Parathyroid adenoma (tissue), 2 donors: Measurements from ENCODE around the gene TSPOAP1.

Experiments
- H2AFZ ChIP-seq: fragments of 300-600 bp; sonication (generic); one replicate; pipeline ENCODE4 v1.7.0; 2017; ENCODE audit warnings: antibody characterized with exemption, mild to moderate bottlenecking
- H3K27ac ChIP-seq: fragments of 300-600 bp; sonication (generic); one replicate; pipeline ENCODE4 v1.7.0; 2017
- H3K27me3 ChIP-seq: fragments of 300-600 bp; sonication (generic); one replicate; pipeline ENCODE4 v1.7.0; 2017; ENCODE audit warnings: low read length; ENCODE audit not compliant: control insufficient read depth, insufficient read depth
- H3K36me3 ChIP-seq: fragments of 300-600 bp; sonication (generic); one replicate; pipeline ENCODE4 v1.7.0; 2017; ENCODE audit warnings: low read length; ENCODE audit not compliant: control insufficient read depth, insufficient read depth
- H3K4me1 ChIP-seq: fragments of 300-600 bp; sonication (generic); one replicate; pipeline ENCODE4 v1.7.0; 2017; ENCODE audit warnings: control low read depth
- H3K4me2 ChIP-seq: fragments of 300-600 bp; sonication (generic); one replicate; pipeline ENCODE4 v1.7.0; 2017; ENCODE audit warnings: low read length
- H3K4me3 ChIP-seq: fragments of 300-600 bp; sonication (generic); one replicate; pipeline ENCODE4 v1.7.0; 2017; ENCODE audit warnings: low read depth, low read length
- H3K79me2 ChIP-seq: fragments of 300-600 bp; sonication (generic); one replicate; pipeline ENCODE4 v1.7.0; 2017; ENCODE audit warnings: control low read depth
- H3K9ac ChIP-seq: fragments of 300-600 bp; sonication (generic); one replicate; pipeline ENCODE4 v1.7.0; 2017; ENCODE audit warnings: mild to moderate bottlenecking
- H3K9me3 ChIP-seq: fragments of 300-600 bp; sonication (generic); one replicate; pipeline ENCODE4 v1.7.0; 2017; ENCODE audit warnings: low read length; ENCODE audit not compliant: control insufficient read depth
- CTCF ChIP-seq: fragments of 300-600 bp; sonication (generic); IDR thresholded peaks from one replicate; pipeline ENCODE4 v1.7.0; 2017; ENCODE audit warnings: antibody characterized with exemption, mild to moderate bottlenecking
- donor health status: primary hyperparathyroidism.

Gene TSPOAP1

GRCh38 chr17:58337210-58337599, 8.6 kb upstream of the TSPOAP1 start:
- Histone ChIP-seq H3K9me3 (no peaks in the 10 kb centered on the region), H3K4me3 (no peak overlapping the region), H2AFZ (no peak overlapping the region), H3K36me3 (no peaks in the 10 kb centered on the region), H3K9ac (no peak overlapping the region), H3K27ac (peak overlapping the region; percentile 63), H3K27me3 (no peaks in the 10 kb centered on the region), H3K4me1 (no peaks in the 10 kb centered on the region), H3K79me2 (no peaks in the 10 kb centered on the region), H3K4me2 (no peak overlapping the region)
- TF ChIP-seq CTCF = no peak

DNA sequence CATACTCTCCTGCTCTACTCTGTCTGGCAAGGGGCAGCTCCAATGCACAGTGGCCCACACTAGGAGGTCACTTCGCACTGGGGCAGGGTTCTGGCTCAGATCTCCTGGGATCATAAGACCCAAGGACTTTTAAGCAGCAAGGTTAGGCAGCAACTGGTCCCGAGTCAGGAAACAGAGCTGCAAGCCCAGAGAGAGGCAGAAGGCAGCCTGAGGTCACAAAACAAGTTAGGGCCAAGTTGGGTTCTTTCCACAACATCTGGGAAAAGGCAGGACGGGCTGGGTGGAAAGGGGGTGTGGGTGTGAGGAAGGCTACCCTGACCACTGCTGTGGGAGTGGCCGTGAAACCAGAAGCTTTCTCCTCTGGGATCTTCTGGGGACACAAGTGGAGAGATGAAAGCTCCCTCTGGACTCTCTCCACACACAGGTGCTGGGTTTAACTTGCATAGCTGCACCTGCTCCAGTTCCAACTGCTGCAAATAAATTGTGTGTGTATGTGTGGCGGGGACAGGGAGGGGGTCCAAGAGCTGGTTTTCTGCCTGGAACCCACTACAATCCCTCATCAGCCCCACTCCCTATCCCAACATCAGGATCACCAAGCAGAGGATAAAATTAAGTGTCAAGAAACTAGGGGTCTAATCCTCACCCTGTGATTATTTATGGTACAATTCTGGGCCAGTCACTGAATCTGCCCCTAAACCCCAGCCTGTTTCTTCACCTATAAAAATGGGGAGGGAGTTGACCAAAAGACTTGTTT, 8.0 kb upstream of the TSPOAP1 start:
- no peak for TF ChIP-seq CTCF
- no peak overlapping the region for H3K4me3 ChIP-seq

GRCh38 chr17:58335779-58336455, 7.3 kb upstream of the TSPOAP1 start:
- Histone ChIP-seq H3K4me2 (no peak overlapping the region), H3K27me3 (no peaks in the 10 kb centered on the region), H2AFZ (no peak overlapping the region), H3K4me1 (no peaks in the 10 kb centered on the region), H3K27ac (peak overlapping the region; percentile 11), H3K9ac (no peak overlapping the region), H3K4me3 (peak overlapping the region; percentile 1), H3K36me3 (no peaks in the 10 kb centered on the region), H3K9me3 (no peaks in the 10 kb centered on the region), H3K79me2 (no peaks in the 10 kb centered on the region)
- no peak for TF ChIP-seq CTCF

More for the DNA sequence above, 8.0 kb upstream of the TSPOAP1 start:
- Histone ChIP-seq H3K4me1 (no peaks in the 10 kb centered on the region), H3K27me3 (no peaks in the 10 kb centered on the region), H3K27ac (peak overlapping the region; percentile 63), H3K36me3 (no peaks in the 10 kb centered on the region), H3K9me3 (no peaks in the 10 kb centered on the region), H3K79me2 (no peaks in the 10 kb centered on the region), H3K4me2 (no peak overlapping the region), H2AFZ (no peak overlapping the region), H3K9ac (no peak overlapping the region)

DNA sequence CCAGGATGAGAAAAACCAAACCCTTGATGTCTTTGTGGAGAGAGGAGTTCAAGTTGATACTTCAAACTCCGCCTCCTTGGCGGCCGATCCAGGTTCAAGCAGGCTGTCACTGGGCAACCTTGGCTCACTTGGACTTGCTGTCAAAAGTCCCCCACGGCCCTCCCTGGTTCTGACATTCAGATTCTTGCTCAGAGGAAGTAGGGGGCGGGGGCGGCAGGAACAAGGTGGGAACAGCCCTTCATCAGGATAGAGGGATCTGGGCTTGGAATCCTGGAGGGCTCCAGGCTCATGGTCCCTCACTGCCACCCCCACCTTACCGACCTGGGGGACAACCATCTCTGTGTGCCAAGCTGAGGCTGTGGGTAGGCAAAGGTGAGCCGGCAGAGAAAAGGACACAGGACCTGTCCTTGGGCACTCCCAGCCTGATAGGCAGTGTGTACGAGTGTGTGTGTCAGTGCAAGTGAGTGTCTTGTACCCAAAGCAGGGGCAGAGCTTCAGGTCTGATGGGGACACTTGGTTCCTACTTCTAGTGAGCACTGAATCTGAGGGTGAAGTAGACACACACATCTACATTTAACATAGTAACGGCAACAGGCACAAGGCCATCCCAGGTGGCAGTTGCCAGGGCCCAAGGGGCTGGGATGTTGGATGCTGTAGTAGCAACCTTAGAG, 6.6 kb upstream of the TSPOAP1 start:
- Histone ChIP-seq H3K4me3 (peak overlapping the region; percentile 1), H3K4me1 (no peaks in the 10 kb centered on the region), H3K79me2 (no peaks in the 10 kb centered on the region), H3K36me3 (no peaks in the 10 kb centered on the region), H3K4me2 (no peak overlapping the region), H3K27ac (peak overlapping the region; percentile 11), H3K9me3 (no peaks in the 10 kb centered on the region), H3K9ac (no peak overlapping the region), H2AFZ (no peak overlapping the region), H3K27me3 (no peaks in the 10 kb centered on the region)
- no peak for TF ChIP-seq CTCF
